Spleen (tissue), 7 donors: ENCODE measurements around the gene ANKAR.

ENCODE experiments used
- CTCF ChIP-seq, 11 experiments: fragments of 200-600 bp in 7 of 11; fragments of 450-650 bp in 4 of 11; sonication (generic) in 4 of 11; IDR thresholded peaks in 8 of 11; conservative IDR thresholded peaks in 3 of 11; 1 replicate in 7 of 11; 2 replicates in 4 of 11; pipeline versions ENCODE4 v1.4.0 to v1.8.0; 2016 to 2021; ENCODE audit warnings: antibody characterized with exemption in 11 of 11, inconsistent platforms in 4 of 11, mild to moderate bottlenecking in 1 of 11
- POLR2A ChIP-seq, 3 donors: fragments of 450-650 bp; IDR thresholded peaks; one replicate each; pipeline ENCODE4 v1.5.1; 2017; ENCODE audit warnings: antibody characterized with exemption in 3 of 3, mild to moderate bottlenecking in 1 of 3
- donor health status: DM: no; HTN: no; CAD: no; lungs with moderate emphysema.
- donor health status: DM: no; HTN: no; CAD: no.
- donor health status: DM: no; HTN: no; CAD: no.

GRCh38 chr2:189646521-189646920, 27.9 kb upstream of the ANKAR start:
- TF ChIP-seq CTCF (IDR thresholded peaks at IDR 0.05 in 8 of 11, conservative IDR thresholded peaks at IDR 0.05 in 3 of 11) (no peak), POLR2A (IDR thresholded peaks at IDR 0.05) (no peak)
